Loucy (cell line): ENCODE measurements around the gene INPPL1.
A peak's percentile ranks its signal among the peaks of the same experiment; 100 is the strongest.

Source experiments
- H2AFZ ChIP-seq: fragments of 200-600 bp; sonication (generic); 2 replicates; pipeline ENCODE4 v1.6.0; 2016; ENCODE audit warnings: antibody characterized with exemption, mild to moderate bottlenecking, low read length, moderate library complexity
- H3F3A ChIP-seq: fragments of 200-600 bp; 2 replicates; pipeline ENCODE4 v1.6.0; 2016; ENCODE audit warnings: antibody characterized with exemption, low read depth, mild to moderate bottlenecking
- H3K27me3 ChIP-seq: fragments of 200-600 bp; sonication (generic); 2 replicates; pipeline ENCODE4 v1.6.1; 2014; ENCODE audit warnings: low read length, mild to moderate bottlenecking; ENCODE audit not compliant: insufficient read depth, poor library complexity, severe bottlenecking
- H3K36me3 ChIP-seq: fragments of 200-600 bp; sonication (generic); 2 replicates; pipeline ENCODE4 v1.6.1; 2016; ENCODE audit warnings: low read length; ENCODE audit not compliant: insufficient read depth
- H3K4me1 ChIP-seq: fragments of 200-600 bp; sonication (generic); 2 replicates; pipeline ENCODE4 v1.5.1; 2014; ENCODE audit warnings: low read length, mild to moderate bottlenecking; ENCODE audit not compliant: insufficient read depth, poor library complexity, severe bottlenecking
- H3K4me2 ChIP-seq: fragments of 200-600 bp; sonication (generic); 2 replicates; pipeline ENCODE4 v1.6.0; 2014; ENCODE audit warnings: antibody characterized with exemption, low read length, low read depth, mild to moderate bottlenecking; ENCODE audit not compliant: poor library complexity, severe bottlenecking
- H3K4me3 ChIP-seq: fragments of 200-600 bp; sonication (generic); 2 replicates; pipeline ENCODE4 v1.5.1; 2014; ENCODE audit warnings: low read length, mild to moderate bottlenecking, mixed read lengths; ENCODE audit not compliant: poor library complexity, severe bottlenecking
- H3K79me2 ChIP-seq: fragments of 200-600 bp; sonication (generic); 2 replicates; pipeline ENCODE4 v1.6.1; 2014; ENCODE audit warnings: low read length; ENCODE audit not compliant: insufficient read depth
- H3K9ac ChIP-seq: fragments of 200-600 bp; sonication (generic); 2 replicates; pipeline ENCODE4 v1.6.0; 2014; ENCODE audit warnings: mild to moderate bottlenecking, low read depth, low read length, moderate library complexity; ENCODE audit not compliant: poor library complexity, severe bottlenecking
- H3K9me2 ChIP-seq: fragments of 200-600 bp; sonication (generic); replicated peaks from 2 replicates; pipeline ENCODE4 v1.6.1; 2016; ENCODE audit warnings: low read depth, low read length, mixed read lengths
- H3K9me3 ChIP-seq: fragments of 200-600 bp; sonication (generic); 2 replicates; pipeline ENCODE4 v1.6.1; 2014; ENCODE audit warnings: mild to moderate bottlenecking, antibody characterized with exemption, low read length, low read depth; ENCODE audit not compliant: insufficient read depth
- H4K20me1 ChIP-seq: fragments of 200-600 bp; sonication (generic); 2 replicates; pipeline ENCODE4 v1.6.0; 2014; ENCODE audit warnings: antibody characterized with exemption, low read length, mild to moderate bottlenecking; ENCODE audit not compliant: insufficient read depth, poor library complexity, severe bottlenecking
- EZH2phosphoT487 ChIP-seq: fragments of 200-600 bp; IDR thresholded peaks from 2 replicates; pipeline ENCODE4 v1.6.1; 2018; ENCODE audit warnings: antibody characterized with exemption, mild to moderate bottlenecking, moderate library complexity, borderline replicate concordance
- TF ChIP-seq, protein P1 (sequence below): fragments of 200-600 bp; sonication (generic); conservative IDR thresholded peaks from 2 replicates; pipeline ENCODE4 v1.5.1; 2014; ENCODE audit warnings: mild to moderate bottlenecking, antibody characterized with exemption, low read length

INPPL1 gene

DNA sequence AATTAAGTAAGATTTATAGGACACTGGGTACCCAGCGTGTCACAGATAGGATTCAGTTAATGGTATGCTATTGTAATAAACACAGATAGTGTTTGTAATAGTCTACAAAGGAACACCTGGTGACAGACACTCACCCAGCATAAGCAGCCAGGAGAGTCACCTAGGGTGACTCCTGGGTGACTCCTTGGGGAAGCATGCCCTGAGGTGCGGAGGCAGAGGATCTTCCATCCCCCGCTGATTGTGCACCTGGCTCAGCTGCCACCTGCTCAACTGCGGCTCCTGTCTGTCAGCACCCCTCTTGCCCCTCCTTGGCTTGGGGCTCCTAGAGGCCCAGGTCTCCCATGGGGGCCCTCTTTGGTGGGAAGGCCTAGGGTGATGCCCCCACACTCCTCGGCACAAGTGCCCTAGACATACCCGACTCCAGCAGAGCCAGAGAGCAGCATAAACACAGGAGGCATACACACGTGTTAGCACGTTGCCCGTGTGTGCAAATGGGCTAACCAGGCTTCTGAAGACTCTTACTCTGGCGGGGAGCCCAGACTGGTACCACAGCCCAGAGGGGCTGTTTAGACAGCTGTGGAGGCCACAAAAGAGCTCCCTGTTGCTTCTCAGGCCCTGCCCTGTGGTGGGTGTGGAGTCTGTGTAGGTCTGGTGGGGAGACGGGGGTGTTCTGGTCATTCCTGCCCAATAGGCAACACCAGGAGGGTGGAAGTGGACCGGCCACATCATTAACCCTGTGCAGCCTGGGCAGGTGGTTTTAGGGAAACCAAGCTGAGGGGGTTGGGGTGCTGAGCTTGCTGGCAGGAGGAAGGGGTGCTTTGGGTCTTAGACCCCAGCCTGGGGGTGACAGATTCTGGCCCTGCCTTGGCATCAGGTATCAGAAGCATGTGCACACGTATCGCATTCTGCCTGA, 3.0 kb downstream of the INPPL1 start:
- Histone ChIP-seq H3K4me3 (no peak overlapping the region), H3K79me2 (peaks cover 37% of the 10 kb centered on the region), H3F3A (no peaks in the 10 kb centered on the region), H3K4me1 (peaks cover 29% of the 10 kb centered on the region), H4K20me1 (peaks cover 24% of the 10 kb centered on the region), H3K27me3 (no peaks in the 10 kb centered on the region), H3K9me3 (no peaks in the 10 kb centered on the region), H2AFZ (no peak overlapping the region), H3K9ac (no peak overlapping the region), H3K36me3 (peaks cover 43% of the 10 kb centered on the region; the same call in 1 of the 2 replicates), H3K9me2 (no peaks in the 10 kb centered on the region), H3K4me2 (peak overlapping the region; percentile 97)
- no peak for TF ChIP-seq EZH2phosphoT487
- TF ChIP-seq, protein P1, sequence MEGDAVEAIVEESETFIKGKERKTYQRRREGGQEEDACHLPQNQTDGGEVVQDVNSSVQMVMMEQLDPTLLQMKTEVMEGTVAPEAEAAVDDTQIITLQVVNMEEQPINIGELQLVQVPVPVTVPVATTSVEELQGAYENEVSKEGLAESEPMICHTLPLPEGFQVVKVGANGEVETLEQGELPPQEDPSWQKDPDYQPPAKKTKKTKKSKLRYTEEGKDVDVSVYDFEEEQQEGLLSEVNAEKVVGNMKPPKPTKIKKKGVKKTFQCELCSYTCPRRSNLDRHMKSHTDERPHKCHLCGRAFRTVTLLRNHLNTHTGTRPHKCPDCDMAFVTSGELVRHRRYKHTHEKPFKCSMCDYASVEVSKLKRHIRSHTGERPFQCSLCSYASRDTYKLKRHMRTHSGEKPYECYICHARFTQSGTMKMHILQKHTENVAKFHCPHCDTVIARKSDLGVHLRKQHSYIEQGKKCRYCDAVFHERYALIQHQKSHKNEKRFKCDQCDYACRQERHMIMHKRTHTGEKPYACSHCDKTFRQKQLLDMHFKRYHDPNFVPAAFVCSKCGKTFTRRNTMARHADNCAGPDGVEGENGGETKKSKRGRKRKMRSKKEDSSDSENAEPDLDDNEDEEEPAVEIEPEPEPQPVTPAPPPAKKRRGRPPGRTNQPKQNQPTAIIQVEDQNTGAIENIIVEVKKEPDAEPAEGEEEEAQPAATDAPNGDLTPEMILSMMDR, result no peak

DNA sequence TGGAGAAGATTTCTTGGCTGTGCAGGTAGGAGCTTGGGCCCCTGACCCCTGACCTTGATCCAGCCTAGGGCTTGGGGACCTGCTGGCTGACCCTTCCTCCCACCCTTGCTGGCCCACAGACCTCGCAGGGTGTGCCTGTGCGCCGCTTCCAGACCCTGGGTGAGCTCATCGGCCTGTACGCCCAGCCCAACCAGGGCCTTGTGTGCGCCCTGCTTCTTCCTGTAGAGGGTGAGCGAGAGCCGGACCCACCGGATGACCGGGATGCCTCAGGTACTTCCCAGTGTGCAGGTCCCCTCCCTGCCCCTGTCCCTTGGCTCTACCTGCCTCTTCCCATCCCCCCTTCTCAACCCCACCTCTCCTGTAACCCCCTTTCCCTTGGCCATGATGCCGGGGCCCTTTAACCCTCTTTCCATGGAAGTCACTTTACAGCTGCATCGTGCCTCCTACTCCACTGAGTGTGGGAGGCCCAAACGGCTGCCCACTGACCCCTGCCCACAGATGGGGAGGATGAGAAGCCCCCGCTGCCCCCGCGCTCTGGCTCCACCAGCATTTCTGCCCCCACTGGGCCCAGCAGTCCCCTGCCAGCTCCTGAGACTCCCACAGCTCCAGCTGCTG, 3.8 kb downstream of the INPPL1 start:
- no peak overlapping the region for H2AFZ ChIP-seq
- no peaks in the 10 kb centered on the region for H3K9me2 ChIP-seq
- no peak overlapping the region for H3K9ac ChIP-seq
- H3K4me1 ChIP-seq, result peaks cover 25% of the 10 kb centered on the region
- no peaks in the 10 kb centered on the region for H3K9me3 ChIP-seq
- H3F3A ChIP-seq, result no peaks in the 10 kb centered on the region
- peaks cover 37% of the 10 kb centered on the region for H3K79me2 ChIP-seq
- H3K4me3 ChIP-seq, result no peak overlapping the region
- no peak for TF ChIP-seq EZH2phosphoT487
- TF ChIP-seq, protein P1, result no peak
- H3K27me3 ChIP-seq, result no peaks in the 10 kb centered on the region
- peaks cover 51% of the 10 kb centered on the region; the same call in 1 of the 2 replicates for H3K36me3 ChIP-seq
- no peak overlapping the region for H3K4me2 ChIP-seq
- H4K20me1 ChIP-seq, result peaks cover 24% of the 10 kb centered on the region

DNA sequence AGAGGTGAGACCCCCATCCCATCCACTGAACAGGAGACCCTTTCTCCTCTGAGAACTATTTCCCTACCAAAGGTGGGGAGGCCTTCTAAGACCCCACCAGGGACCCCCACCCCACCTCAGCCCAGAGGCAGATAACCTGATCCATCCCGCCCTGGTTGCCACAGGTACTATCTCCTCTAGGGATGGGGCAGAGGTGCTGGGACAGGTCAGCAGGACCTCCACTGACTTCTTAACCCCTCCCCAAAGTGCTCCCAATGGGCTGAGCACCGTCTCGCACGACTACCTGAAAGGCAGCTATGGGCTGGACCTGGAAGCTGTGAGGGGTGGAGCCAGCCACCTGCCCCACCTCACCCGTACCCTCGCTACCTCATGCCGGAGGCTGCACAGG, 4.3 kb downstream of the INPPL1 start:
- peaks cover 56% of the 10 kb centered on the region; the same call in 1 of the 2 replicates for H3K36me3 ChIP-seq

More for the DNA sequence above, 4.3 kb downstream of the INPPL1 start:
- no peaks in the 10 kb centered on the region for H3F3A ChIP-seq
- no peak overlapping the region for H2AFZ ChIP-seq
- H3K4me2 ChIP-seq, result no peak overlapping the region
- peaks cover 25% of the 10 kb centered on the region for H3K4me1 ChIP-seq
- no peaks in the 10 kb centered on the region for H3K9me2 ChIP-seq
- peaks cover 24% of the 10 kb centered on the region for H4K20me1 ChIP-seq
- H3K4me3 ChIP-seq, result no peak overlapping the region
- no peak for TF ChIP-seq EZH2phosphoT487
- TF ChIP-seq, protein P1, result no peak
- H3K9ac ChIP-seq, result no peak overlapping the region
- H3K79me2 ChIP-seq, result peaks cover 37% of the 10 kb centered on the region
- H3K9me3 ChIP-seq, result no peaks in the 10 kb centered on the region
- H3K27me3 ChIP-seq, result no peaks in the 10 kb centered on the region
